ENCODE data around the gene UBE2N.
"Not testable (repeated sequence)": the region's sequence is repeated elsewhere in the genome, so short reads cannot be mapped to it uniquely, and the experiment has no call there.

UBE2N gene

GRCh38 chr12:93442411-93443340 is 929 bp upstream of the UBE2N start:
- no peak for DNase-seq

- no peak for DNase-seq
Measured at GRCh38 chr12:93441081-93441616, 598 bp downstream of the UBE2N start.

- no peak for DNase-seq
Measured at GRCh38 chr12:93440043-93440835, 1.5 kb downstream of the UBE2N start.

- no peak for DNase-seq
Measured at GRCh38 chr12:93438266-93439050, 3.3 kb downstream of the UBE2N start.

- DNase-seq = no peak
Measured at GRCh38 chr12:93434256-93434865, 7.4 kb downstream of the UBE2N start.

- not testable (repeated sequence) for DNase-seq
Measured at GRCh38 chr12:93432031-93432430, 9.7 kb downstream of the UBE2N start.

GRCh38 chr12:93430280-93430679 is 11.5 kb downstream of the UBE2N start:
- DNase-seq = no peak

GRCh38 chr12:93429852-93430251 is 11.9 kb downstream of the UBE2N start:
- DNase-seq = no peak

- no peak for DNase-seq
Measured at GRCh38 chr12:93429448-93429847, 12.3 kb downstream of the UBE2N start.

- no peak for DNase-seq
Measured at GRCh38 chr12:93427779-93428564, 13.8 kb downstream of the UBE2N start.

GRCh38 chr12:93426412-93426805 is 15.3 kb downstream of the UBE2N start:
- no peak for DNase-seq

- no peak for DNase-seq
Measured at GRCh38 chr12:93425736-93426411, 15.9 kb downstream of the UBE2N start.

GRCh38 chr12:93422050-93422449 is 19.7 kb downstream of the UBE2N start:
- no peak for DNase-seq

GRCh38 chr12:93419388-93420034 is 22.2 kb downstream of the UBE2N start:
- peak; percentile 46 for DNase-seq

GRCh38 chr12:93417967-93418480 is 23.7 kb downstream of the UBE2N start:
- DNase-seq = no peak

GRCh38 chr12:93415723-93416464 is 25.9 kb downstream of the UBE2N start:
- DNase-seq = no peak

- no peak for DNase-seq
Measured at GRCh38 chr12:93413064-93413463, 28.7 kb downstream of the UBE2N start.

- not testable (repeated sequence) for DNase-seq
Measured at GRCh38 chr12:93412396-93412795, 29.4 kb downstream of the UBE2N start.

GRCh38 chr12:93411060-93411459 is 30.7 kb downstream of the UBE2N start:
- not testable (repeated sequence) for DNase-seq

Data from NCI-H446 treated with DMSO at 0.1 percent for 48 hours (cell line).